Omental fat pad (tissue), 4 donors: ENCODE results near the gene CFAP46. TPM values are rescaled to one million over a fixed set of nuclear protein-coding genes. Genes with fewer than 3 reads are reported as not detected.

Source experiments
- ATAC-seq: fragments of 150-250 bp; one replicate; pipeline ENCODE4 v1.9.1; 2016; ENCODE audit warnings: mild to moderate bottlenecking, moderate library complexity; ENCODE audit not compliant: low FRiP score
- DNase-seq: peaks from one replicate; pipeline ENCODE4 v3.0.0-alpha.2; 2019; ENCODE audit warnings: low spot score
- CTCF ChIP-seq, 3 donors: fragments of 450-650 bp; IDR thresholded peaks; one replicate each; pipeline ENCODE4 v1.5.1; 2016 to 2017; ENCODE audit warnings: antibody characterized with exemption in 3 of 3, mild to moderate bottlenecking in 3 of 3, moderate library complexity in 2 of 3
- total RNA-seq, 4 donors: library from RNA; depleted of rRNA; stranded (reverse); fragments of >200 nt; gene quantifications; one replicate each; pipeline ENCODE4 v1.1.0, GENCODE V29; 2016

The CFAP46 gene
- total RNA-seq, 4 donors from 2014 or later = 0.24 to 0.37 TPM; not detected in 2

GRCh38 chr10:132943791-132944404 is 1.5 kb upstream of the CFAP46 start:
- ATAC-seq = no peak
- no peak for TF ChIP-seq CTCF (IDR thresholded peaks at IDR 0.05)
- no peak for DNase-seq

- no peak for TF ChIP-seq CTCF (IDR thresholded peaks at IDR 0.05)
- ATAC-seq (no peak), DNase-seq (no peak)
Measured at GRCh38 chr10:132943058-132943790, 854 bp upstream of the CFAP46 start.

GRCh38 chr10:132941640-132942051 is 724 bp downstream of the CFAP46 start:
- ATAC-seq (no peak), DNase-seq (no peak)
- no peak for TF ChIP-seq CTCF (IDR thresholded peaks at IDR 0.05)

DNA sequence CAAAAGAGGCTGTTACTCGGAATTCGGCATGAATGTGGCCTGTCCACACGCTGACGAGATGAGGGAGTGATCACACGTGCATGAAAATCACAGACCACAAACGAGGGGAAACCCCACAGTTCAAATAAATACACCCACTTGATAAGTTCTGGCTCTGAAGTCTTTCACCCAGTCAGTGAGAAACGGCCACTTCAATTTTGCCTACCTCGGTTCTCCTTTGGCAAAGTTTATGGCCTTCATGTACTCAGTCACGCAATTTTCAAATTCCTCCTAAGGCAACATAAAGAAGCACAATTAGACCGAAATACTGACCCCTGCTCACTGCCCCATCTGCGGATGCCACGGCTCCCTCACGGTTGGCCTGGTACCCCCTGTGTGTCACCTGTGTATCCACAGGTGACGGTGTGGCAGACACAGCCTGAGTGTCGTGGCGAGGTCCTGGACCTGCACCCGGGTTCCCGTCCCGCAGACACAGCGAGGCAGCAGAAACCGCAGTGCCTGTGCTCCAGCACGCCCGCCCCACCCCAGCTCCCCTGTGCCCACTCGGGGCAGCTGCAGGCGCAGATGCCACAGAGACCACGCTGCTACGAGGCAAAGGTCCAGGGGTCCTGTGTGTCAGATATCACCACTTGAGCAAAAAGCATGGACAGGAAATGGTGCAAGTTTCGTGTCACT is 1.4 kb downstream of the CFAP46 start:
- no peak for ATAC-seq
- DNase-seq = no peak
- no peak for TF ChIP-seq CTCF (IDR thresholded peaks at IDR 0.05)

- DNase-seq (no peak), ATAC-seq (no peak)
- TF ChIP-seq CTCF (IDR thresholded peaks at IDR 0.05) = no peak
Measured at GRCh38 chr10:132939957-132940790, 2.2 kb downstream of the CFAP46 start.

DNA sequence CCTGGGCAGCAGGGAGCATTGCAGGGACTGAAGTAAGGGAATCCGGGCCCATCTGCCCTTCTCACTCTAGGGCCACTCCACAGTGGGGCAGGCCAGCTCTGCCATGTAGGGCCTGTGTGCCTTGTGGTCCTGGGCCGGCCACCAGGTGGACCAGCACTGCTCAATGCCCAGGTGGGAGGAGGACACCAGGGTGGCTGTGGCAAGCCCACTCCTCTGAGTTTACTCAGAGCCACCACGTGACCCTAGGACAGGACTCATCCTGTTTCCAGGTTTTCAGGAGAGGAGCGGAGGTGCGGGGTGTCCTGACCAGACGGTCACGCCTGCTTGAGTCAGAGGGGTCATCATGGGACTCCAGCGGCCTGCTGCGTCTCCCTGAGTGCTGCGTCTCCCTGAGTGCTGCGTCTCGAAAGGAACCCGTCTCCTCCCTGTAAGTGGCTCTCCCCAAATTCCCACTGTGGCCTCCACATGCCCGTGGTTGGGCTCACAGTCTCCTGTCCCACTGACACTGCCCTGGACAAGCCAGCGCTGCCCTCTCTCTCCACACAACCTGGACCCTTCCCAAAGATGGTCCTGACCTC is 2.9 kb downstream of the CFAP46 start:
- ATAC-seq (no peak), DNase-seq (no peak)
- TF ChIP-seq CTCF (IDR thresholded peaks at IDR 0.05) = no peak
